Sigmoid colon (tissue), 7 donors: ENCODE data around the gene ADM2. TPM values are rescaled to one million over a fixed set of nuclear protein-coding genes. Genes with fewer than 3 reads are reported as not detected.

Experiments
- DNase-seq: peaks from one replicate; pipeline ENCODE4 v3.0.0-alpha.2; 2019
- H3K27ac ChIP-seq, 4 donors: fragments of 200-600 bp; sonication (generic); one replicate each; pipeline ENCODE4 v1.5.1; 2016 to 2019; ENCODE audit warnings: mild to moderate bottlenecking in 1 of 4
- H3K27me3 ChIP-seq, 3 donors: fragments of 200-600 bp; sonication (generic); one replicate each; pipeline ENCODE4 v1.5.1; 2019; ENCODE audit warnings: mild to moderate bottlenecking in 1 of 3
- H3K36me3 ChIP-seq, 4 donors: fragments of 200-600 bp; sonication (generic); one replicate each; pipeline ENCODE4 v1.5.1; 2016 to 2019
- H3K4me1 ChIP-seq, 4 donors: fragments of 200-600 bp; sonication (generic); one replicate each; pipeline ENCODE4 v1.5.1; 2017 to 2019
- H3K4me3 ChIP-seq, 4 donors: fragments of 200-600 bp; sonication (generic); one replicate each; pipeline ENCODE4 v1.5.1; 2017 to 2019; ENCODE audit warnings: mild to moderate bottlenecking in 2 of 4, moderate library complexity in 1 of 4
- H3K9me3 ChIP-seq, 4 donors: fragments of 200-600 bp in 3 of 4; sonication (generic) in 3 of 4; one replicate each; pipeline versions ENCODE4 v1.5.1 to v1.6.1; 2013 to 2019
- CTCF ChIP-seq, 4 experiments: fragments of 450-650 bp in 3 of 4; fragments of 200-600 bp in 1 of 4; IDR thresholded peaks; one replicate each; pipeline ENCODE4 v1.5.1; 2016 to 2019; ENCODE audit warnings: antibody characterized with exemption in 4 of 4, mild to moderate bottlenecking in 3 of 4, moderate library complexity in 2 of 4
- EP300 ChIP-seq, 4 donors: sonication (generic); formaldehyde crosslinking; IDR thresholded peaks; one replicate each; pipeline ENCODE4 v1.6.1; 2017; ENCODE audit warnings: antibody characterized with exemption in 4 of 4
- POLR2A ChIP-seq, 2 donors: fragments of 450-650 bp; IDR thresholded peaks; one replicate each; pipeline ENCODE4 v1.6.1; 2016; ENCODE audit warnings: antibody characterized with exemption in 2 of 2, mild to moderate bottlenecking in 2 of 2, moderate library complexity in 2 of 2
- POLR2AphosphoS5 ChIP-seq, 4 donors: sonication (generic); formaldehyde crosslinking; IDR thresholded peaks; one replicate each; pipeline ENCODE4 v1.6.1; 2017; ENCODE audit warnings: antibody characterized with exemption in 4 of 4
- WGBS, 2 donors: extraction: QIAGEN DNeasy Blood & Tissue Kit; methylation state at CpG; one replicate each; pipeline ENCODE4 v1.1.7; 2013; 5-methylcytosine and 5-hydroxymethylcytosine counted together
- intact Hi-C: fragments of 100-400 bp; cut with DNase I; formaldehyde crosslinking; loops from one replicate; pipeline ENCODE4 v1.15.1; 2023
- polyA plus RNA-seq, 3 donors: library from polyadenylated mRNA; stranded (reverse); fragments of 200-250 nt; gene quantifications; one replicate each; pipeline ENCODE4 v1.2.3, GENCODE V29; 2013
- total RNA-seq, 4 donors: library from RNA; depleted of rRNA; stranded (reverse); fragments of >200 nt; gene quantifications; one replicate each; pipeline ENCODE4 v1.1.0, GENCODE V29; 2016
- donor health status: healthy with polysubstance abuse.
- donor health status: Bipolar disorder and iron deficiency.
- donor health status: healthy.

The ADM2 gene
- total and polyA plus RNA-seq, 7 donors, result 1.2 to 8.6 (median 3.2) TPM; not detected in 4

- Histone ChIP-seq H3K27ac (no peak overlapping the region), H3K4me1 (no peaks in the 10 kb centered on the region), H3K27me3 (no peaks in the 10 kb centered on the region), H3K36me3 (peaks cover 67 to 100% (median 94%) of the 10 kb centered on the region in 4 donors), H3K4me3 (no peak overlapping the region), H3K9me3 (no peaks in the 10 kb centered on the region)
- no peak for DNase-seq
- no peak for TF ChIP-seq POLR2A (IDR thresholded peaks at IDR 0.05)
- TF ChIP-seq POLR2AphosphoS5 (IDR thresholded peaks at IDR 0.05), result no peak
- TF ChIP-seq CTCF (IDR thresholded peaks at IDR 0.05), result no peak
- TF ChIP-seq EP300 (IDR thresholded peaks at IDR 0.05), result no peak
- WGBS, 2 donors, result 93 to 94% methylated on average over 22 of the region's 22 CpGs
- intact Hi-C loops, result no loop called here
Observed at GRCh38 chr22:50459016-50459415, 22.3 kb upstream of the ADM2 start.

DNA sequence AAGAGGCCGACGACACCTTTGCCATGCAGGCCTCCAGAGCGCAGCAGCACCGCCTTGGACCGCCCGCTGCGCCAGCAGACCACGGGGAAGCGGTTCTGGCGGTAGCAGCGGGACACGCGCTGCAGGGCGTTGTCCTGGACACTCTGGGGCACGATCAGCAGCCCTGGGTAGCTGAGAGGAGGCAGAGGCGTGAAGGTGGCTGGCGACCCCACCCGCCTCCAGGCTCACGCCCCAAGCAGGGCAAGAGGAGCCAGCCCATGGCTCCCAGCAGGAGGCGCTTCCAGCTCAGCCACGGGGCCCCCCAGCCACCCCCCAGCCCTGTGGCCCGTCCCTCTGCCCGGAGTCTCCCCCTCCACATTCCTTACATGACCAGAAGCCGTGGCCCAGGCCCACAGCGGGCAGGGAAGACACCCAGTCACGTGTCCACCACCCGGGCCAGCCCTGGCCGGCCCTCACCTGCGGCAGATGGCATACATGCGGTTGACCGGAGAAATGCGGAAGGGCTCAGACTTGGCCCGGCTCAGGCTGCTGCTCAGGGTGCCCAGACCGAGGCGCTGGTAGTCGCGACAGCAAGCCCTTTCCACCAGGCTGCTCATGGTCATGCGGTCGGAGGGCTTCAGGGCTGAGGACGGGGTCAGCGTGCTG lies 21.7 kb upstream of the ADM2 start:
- H3K36me3 ChIP-seq, result peaks cover 66 to 100% (median 94%) of the 10 kb centered on the region in 4 donors
- no peak overlapping the region for H3K4me3 ChIP-seq
- H3K27me3 ChIP-seq, result no peaks in the 10 kb centered on the region
- no peak overlapping the region for H3K27ac ChIP-seq
- WGBS, 2 donors, result 94 to 95% methylated on average over 41 of the region's 41 CpGs
- no peaks in the 10 kb centered on the region for H3K4me1 ChIP-seq
- no peaks in the 10 kb centered on the region for H3K9me3 ChIP-seq
- DNase-seq, result no peak
- intact Hi-C loops, result no loop called here
- TF ChIP-seq POLR2A (IDR thresholded peaks at IDR 0.05) (no peak), CTCF (IDR thresholded peaks at IDR 0.05) (no peak), EP300 (IDR thresholded peaks at IDR 0.05) (no peak), POLR2AphosphoS5 (IDR thresholded peaks at IDR 0.05) (no peak)

DNA sequence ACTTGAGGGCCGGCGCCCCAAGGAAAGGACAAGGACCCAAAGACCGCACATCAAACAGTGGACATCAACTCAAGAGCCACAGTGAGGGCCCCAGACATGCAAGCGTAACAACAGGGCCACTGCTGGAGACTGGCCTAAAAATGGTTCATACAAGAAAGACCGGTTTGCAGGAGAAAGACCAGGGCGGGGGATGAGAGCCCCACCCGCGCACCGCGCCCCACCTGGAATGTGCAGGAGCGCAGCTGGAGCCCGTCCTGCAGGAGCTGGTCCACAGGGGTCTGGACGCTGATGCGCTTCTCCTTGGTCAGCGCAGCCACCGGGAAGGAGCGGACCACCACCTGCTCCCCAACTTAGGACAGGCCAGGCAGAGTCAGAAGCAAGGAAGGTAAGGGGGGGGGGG lies 20.4 kb upstream of the ADM2 start:
- intact Hi-C loops, result no loop called here
- peaks cover 64 to 100% (median 94%) of the 10 kb centered on the region in 4 donors for H3K36me3 ChIP-seq
- H3K27ac ChIP-seq, result no peak overlapping the region
- H3K4me3 ChIP-seq, result no peak overlapping the region
- H3K9me3 ChIP-seq, result no peaks in the 10 kb centered on the region
- no peak for DNase-seq
- no peaks in the 10 kb centered on the region for H3K27me3 ChIP-seq
- 46 to 81% methylated on average over 17 of the region's 17 CpGs for WGBS, 2 donors
- TF ChIP-seq EP300 (IDR thresholded peaks at IDR 0.05) (no peak), CTCF (IDR thresholded peaks at IDR 0.05) (no peak), POLR2A (IDR thresholded peaks at IDR 0.05) (no peak), POLR2AphosphoS5 (IDR thresholded peaks at IDR 0.05) (no peak)
- no peaks in the 10 kb centered on the region for H3K4me1 ChIP-seq

DNA sequence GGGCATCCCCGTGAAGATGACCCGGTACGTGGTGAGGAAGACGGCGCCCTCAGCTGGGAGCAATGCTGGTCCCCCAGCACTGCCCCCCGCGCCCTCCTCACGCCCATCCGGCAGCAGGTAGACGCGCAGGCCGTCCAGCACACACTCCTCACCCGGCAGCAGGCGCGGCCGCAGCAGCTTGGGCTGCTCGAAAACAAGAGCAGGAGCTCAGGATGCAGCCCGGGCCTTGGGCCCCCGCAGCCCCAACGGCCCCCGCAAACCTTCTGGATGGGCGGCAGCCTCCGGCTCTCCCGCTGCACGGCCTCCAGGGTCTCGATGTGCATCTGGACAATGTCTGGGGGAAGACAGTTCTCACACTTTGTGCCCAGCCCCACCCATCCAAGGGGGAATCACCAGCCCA lies 19.8 kb upstream of the ADM2 start:
- Histone ChIP-seq H3K27ac (no peak overlapping the region), H3K4me3 (no peak overlapping the region), H3K36me3 (peaks cover 67 to 100% (median 94%) of the 10 kb centered on the region in 4 donors), H3K9me3 (no peaks in the 10 kb centered on the region), H3K4me1 (no peaks in the 10 kb centered on the region), H3K27me3 (no peaks in the 10 kb centered on the region)
- WGBS, 2 donors, result 93 to 94% methylated on average over 26 of the region's 26 CpGs
- intact Hi-C loops, result no loop called here
- no peak for TF ChIP-seq POLR2AphosphoS5 (IDR thresholded peaks at IDR 0.05)
- no peak for TF ChIP-seq EP300 (IDR thresholded peaks at IDR 0.05)
- no peak for TF ChIP-seq POLR2A (IDR thresholded peaks at IDR 0.05)
- TF ChIP-seq CTCF (IDR thresholded peaks at IDR 0.05), result no peak
- no peak for DNase-seq
